T follicular helper cell (primary cell): Measurements from ENCODE around the gene PPCDC.

Experiments used
- DNase-seq: peaks from one replicate; pipeline ENCODE4 v3.0.0-alpha.2; 2020; ENCODE audit warnings: low read depth

Gene PPCDC

GRCh38 chr15:75016431-75016830, 7.0 kb upstream of the PPCDC start:
- no peak for DNase-seq

- no peak for DNase-seq
These were observed 3.5 kb upstream of the PPCDC start for GRCh38 chr15:75019916-75020315.

GRCh38 chr15:75021341-75021740, 2.0 kb upstream of the PPCDC start:
- DNase-seq = no peak

- DNase-seq = no peak
These were observed 608 bp upstream of the PPCDC start for GRCh38 chr15:75022783-75023180.

- DNase-seq = no peak
These were observed 664 bp downstream of the PPCDC start for GRCh38 chr15:75023872-75024636.

GRCh38 chr15:75025107-75025506, 1.7 kb downstream of the PPCDC start:
- DNase-seq = no peak

- DNase-seq = no peak
These were observed 2.3 kb downstream of the PPCDC start for GRCh38 chr15:75025548-75026260.

- no peak for DNase-seq
These were observed 4.2 kb downstream of the PPCDC start for GRCh38 chr15:75027551-75027950.

GRCh38 chr15:75028991-75029377, 5.6 kb downstream of the PPCDC start:
- no peak for DNase-seq

GRCh38 chr15:75029378-75030022, 6.1 kb downstream of the PPCDC start:
- peak; percentile 82 for DNase-seq

GRCh38 chr15:75030023-75030413, 6.6 kb downstream of the PPCDC start:
- no peak for DNase-seq

GRCh38 chr15:75030424-75030823, 7.0 kb downstream of the PPCDC start:
- DNase-seq = no peak

- no peak for DNase-seq
These were observed 8.5 kb downstream of the PPCDC start for GRCh38 chr15:75031848-75032247.

- no peak for DNase-seq
These were observed 9.0 kb downstream of the PPCDC start for GRCh38 chr15:75032395-75032794.

GRCh38 chr15:75033809-75034208, 10.4 kb downstream of the PPCDC start:
- DNase-seq = no peak

GRCh38 chr15:75034615-75035014, 11.2 kb downstream of the PPCDC start:
- no peak for DNase-seq

GRCh38 chr15:75036212-75036616, 12.8 kb downstream of the PPCDC start:
- no peak for DNase-seq

GRCh38 chr15:75037685-75038084, 14.3 kb downstream of the PPCDC start:
- DNase-seq = no peak

- DNase-seq = no peak
These were observed 14.8 kb downstream of the PPCDC start for GRCh38 chr15:75038231-75038630.

GRCh38 chr15:75042730-75043508, 19.5 kb downstream of the PPCDC start:
- no peak for DNase-seq

GRCh38 chr15:75043509-75044257, 20.3 kb downstream of the PPCDC start:
- DNase-seq = no peak
